Activated CD4-positive, alpha-beta T cell treated with anti-CD3 and anti-CD28 coated beads, Interleukin-2, amount 50 U/mL, for 24 hours (primary cell): ENCODE results near the gene CGREF1.
"Not testable (repeated sequence)": the region's sequence is repeated elsewhere in the genome, so short reads cannot be mapped to it uniquely, and the experiment has no call there.

Experiments
- DNase-seq, 2 donors: peaks; one replicate each; pipeline ENCODE4 v3.0.0-alpha.2; 2020; ENCODE audit warnings: low read depth in 1 of 2, low spot score in 1 of 2

CGREF1 gene

DNA sequence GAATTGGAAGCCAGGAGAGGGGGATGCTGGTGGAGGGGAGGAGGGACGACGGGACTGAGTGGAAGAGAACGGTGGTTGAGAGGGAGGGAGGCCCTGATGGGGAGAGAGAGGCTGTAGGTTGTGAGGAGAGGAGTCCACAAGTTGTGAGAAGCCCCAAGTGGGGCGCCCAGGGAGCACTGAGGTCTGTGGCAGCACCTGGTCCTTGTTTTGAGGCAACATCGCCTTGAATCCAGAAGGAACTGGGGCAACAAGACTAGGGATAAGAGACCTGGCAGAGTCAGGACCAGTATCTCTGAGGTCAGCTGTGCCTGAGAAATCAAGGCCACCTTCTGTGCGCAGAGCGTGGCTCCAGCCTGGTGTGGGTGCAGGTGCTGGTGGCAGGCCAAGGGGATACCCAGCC is 19.2 kb upstream of the CGREF1 start:
- DNase-seq: no peak

DNA sequence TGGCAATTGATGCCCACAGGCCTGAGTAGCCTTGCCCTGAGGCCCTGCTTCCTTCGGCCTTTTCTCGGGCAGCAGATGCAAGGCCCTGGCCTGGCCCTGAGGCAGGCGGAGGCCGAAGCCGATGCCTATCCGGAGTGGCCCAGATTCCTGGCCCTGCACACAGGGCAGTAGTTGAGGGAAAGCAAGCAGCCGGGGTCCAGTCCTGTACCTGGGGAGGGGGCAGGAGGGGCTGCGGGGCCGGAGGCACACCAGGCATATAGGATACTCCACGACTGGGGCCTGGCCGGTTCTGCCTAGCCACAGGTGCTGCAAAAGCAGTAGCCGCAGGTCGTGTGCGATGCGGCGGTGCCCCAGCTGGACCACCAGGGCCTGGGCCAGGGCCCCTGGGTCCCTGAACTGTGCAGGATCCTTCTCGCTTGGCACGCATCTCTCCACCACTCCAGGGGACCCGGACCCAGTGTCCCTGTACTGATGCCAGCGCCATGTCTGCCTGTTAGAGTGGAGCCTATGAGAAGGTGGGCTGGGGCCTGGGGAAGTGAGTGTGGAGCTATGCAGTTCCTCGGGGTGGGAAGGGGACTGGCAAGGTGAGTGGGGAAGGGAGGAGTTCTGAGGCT is 18.5 kb upstream of the CGREF1 start:
- no peak for DNase-seq

DNA sequence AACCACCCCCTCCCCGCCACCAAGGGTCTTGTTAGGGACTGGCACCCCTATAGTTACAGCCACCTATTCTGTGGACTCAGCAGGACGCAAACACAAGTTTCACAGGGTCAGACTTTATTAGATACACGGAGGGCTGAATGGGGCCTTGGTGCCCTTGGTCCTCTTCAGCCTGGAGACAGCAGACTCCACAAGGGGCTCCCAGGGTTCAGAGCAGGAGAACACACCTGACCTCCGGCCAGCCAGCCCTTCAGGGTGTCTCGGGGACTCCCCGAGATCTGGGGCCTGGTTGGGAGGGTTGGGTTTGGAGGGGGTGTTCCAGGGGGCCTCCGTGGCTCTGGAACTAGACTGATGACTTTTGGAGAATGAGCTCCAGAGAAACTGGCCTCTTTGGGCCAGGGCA is 17.8 kb upstream of the CGREF1 start:
- no peak for DNase-seq

DNA sequence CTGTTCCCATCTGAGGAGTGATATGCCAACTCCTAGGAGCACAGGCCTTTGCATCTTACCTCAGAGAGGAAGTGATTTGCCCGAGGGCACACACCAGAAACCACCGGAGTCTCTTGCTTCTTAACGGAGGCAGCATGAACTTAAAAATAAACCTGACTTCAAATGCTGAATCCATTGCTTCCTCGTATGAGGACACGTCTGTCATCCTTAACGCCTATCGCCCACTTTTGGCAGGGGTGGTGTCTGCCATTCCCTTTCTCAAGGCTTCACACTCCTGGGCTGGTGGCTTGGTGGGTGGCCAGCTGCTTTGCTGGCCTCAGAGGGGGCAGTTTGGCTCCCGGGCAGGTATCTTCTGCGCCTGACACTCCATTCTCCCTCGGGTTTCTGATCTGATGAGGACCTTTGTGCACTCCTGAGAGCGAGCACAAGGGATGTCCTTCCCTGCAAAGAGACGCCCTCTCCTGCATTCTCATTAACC is 16.6 kb upstream of the CGREF1 start:
- no peak for DNase-seq

DNA sequence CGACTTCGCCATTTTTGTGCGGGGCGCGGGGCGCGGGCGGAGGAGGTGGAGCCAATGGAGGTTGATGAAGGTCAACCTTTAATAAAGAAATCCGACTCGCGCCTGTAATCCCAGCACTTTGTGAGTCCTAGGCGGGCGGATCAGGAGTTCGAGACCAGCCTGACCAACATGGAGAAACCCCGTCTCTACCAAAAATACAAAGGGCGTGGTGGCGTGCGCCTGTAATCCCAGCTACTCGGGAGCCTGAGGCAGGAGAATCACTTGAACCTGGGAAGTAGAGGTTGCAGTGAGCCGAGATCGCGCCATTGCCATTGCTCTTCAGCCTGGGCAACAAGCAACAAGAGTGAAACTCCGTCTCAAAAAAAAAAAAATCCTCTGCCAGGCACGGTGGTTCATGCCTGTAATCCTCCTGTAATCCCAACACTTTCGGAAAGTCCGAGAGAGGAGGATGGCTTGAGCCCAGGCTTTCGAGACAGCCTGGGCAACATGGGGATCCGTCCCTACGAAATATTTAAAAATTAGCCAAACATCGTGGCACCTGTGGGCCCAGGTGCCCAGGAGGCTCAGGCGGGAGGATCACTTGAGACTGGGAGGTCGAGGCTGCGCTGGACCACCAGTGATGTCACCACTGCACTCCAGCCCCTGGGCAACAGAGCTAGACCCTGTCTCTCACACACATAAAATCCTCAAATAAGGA is 16.0 kb upstream of the CGREF1 start:
- DNase-seq: no peak

DNA sequence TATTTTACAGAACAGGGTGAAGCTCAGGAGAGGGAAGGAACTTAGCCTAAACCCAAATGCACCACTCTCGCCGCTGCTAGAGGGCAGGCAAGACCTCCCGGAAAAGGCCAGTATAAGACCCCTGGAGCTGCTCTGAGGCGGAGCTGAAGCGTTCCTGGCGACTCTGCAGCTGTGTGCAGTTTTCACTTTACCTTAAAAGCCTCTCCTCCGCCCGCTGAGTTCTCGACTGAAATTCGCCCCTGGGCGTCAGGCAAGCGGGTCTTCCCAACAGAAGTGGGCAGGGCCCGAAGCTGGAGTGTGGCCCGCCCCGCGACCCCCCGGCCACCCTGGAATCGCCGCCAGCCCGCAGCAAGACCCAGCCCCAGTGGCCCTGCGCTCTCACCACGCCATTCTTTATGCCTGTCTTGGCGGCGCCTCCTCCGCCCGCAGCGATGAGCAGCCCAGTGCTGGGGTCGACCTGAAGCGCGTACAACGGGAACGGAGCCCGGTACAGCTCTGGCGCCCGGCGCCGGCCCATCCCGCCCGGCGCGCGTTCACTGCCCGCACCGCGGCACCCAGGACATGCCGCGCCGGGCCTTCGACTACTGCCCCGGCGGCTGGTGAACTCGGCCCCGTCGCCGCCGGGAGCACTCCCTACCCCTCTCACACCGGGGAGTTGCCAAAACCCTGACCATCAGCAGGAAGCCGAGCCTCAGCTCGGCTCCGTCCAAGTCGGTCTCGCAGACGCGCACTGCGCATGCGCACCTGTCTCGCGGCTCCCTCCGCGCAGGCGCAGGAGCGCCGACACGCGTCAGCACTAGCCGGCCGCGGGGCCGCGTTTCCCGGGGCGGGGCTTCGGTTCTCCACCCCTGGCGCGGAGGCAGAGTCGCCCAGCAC is 15.2 kb upstream of the CGREF1 start, which contains the start of gene PREB:
PREB (minus strand) TSS at position 732 of the 876 bp plus-strand sequence; CDS start at position 517, 215 bp downstream.
- peak; percentile 96 for DNase-seq

DNA sequence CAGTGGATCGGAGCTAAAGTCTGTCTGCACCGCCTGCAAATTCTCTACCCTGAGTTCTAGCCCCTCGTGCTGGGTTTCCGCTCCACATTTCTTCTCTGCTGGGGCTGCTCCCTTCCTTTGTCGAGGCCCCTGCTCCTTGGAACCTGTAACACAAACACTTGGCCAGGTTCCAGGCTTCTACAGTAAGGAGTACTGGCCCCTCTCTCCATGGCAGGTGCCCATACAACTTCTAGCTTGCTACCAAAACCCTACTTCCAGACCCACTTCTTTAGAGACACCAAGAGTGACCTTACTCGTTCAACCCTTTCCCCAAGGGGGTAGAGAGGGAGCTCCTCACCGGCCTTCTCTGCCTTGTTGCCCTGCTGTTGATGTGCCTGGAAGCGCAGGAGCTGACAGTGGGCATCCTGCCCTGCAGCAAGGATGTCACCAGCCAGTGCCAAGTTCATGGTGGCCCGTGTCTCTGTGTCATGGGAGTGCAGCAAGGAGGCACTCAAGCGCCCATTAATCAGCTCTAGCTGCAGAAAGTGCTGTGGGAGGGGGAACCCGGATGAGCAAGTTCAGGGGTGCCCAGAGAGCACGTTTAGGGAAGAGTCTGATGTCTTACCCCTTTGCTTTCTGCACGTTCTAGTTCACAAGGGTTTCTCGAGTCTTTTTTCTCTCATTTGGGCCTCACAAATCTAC is 14.4 kb upstream of the CGREF1 start:
- DNase-seq: peak in 1 of 2 donors; percentile 8

DNA sequence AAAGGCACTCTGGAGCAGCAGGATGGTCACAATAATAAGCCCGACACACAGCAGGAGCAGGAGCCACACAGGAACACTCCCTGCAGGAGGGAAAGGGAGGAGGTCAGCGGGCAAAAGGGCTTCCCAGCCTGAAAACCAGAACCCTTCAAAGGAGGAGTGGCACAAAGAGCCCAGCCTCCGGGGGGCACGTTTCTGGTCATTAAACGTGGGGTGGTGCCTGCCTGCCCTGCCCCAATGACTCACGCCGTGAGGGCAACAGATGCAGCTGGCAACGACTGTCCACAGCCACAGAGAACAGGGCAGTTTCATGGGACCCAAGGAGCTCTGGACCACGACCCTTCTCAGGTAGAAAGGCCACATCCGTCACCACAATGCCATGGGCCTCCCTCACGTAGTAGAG is 12.5 kb upstream of the CGREF1 start:
- no peak for DNase-seq

DNA sequence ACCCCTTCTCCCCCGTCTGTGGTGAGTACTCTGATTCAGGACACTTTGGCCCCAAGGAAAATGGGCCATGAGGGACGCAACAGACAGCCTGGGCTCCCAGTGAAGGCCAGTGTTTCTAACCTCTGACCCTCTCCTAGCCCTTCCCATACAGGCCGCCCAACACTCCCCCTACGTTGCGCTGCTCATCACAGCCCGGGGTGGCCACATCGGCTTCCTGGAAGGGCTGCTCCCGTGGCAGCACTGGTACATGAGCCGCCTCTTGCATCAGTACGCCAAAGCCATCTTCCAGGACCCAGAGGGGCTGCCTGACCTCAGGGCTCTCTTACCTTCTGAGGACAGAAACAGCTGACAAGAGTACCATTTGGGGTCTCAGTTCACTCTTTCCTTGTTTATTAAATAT is 11.5 kb upstream of the CGREF1 start:
- no peak for DNase-seq

DNA sequence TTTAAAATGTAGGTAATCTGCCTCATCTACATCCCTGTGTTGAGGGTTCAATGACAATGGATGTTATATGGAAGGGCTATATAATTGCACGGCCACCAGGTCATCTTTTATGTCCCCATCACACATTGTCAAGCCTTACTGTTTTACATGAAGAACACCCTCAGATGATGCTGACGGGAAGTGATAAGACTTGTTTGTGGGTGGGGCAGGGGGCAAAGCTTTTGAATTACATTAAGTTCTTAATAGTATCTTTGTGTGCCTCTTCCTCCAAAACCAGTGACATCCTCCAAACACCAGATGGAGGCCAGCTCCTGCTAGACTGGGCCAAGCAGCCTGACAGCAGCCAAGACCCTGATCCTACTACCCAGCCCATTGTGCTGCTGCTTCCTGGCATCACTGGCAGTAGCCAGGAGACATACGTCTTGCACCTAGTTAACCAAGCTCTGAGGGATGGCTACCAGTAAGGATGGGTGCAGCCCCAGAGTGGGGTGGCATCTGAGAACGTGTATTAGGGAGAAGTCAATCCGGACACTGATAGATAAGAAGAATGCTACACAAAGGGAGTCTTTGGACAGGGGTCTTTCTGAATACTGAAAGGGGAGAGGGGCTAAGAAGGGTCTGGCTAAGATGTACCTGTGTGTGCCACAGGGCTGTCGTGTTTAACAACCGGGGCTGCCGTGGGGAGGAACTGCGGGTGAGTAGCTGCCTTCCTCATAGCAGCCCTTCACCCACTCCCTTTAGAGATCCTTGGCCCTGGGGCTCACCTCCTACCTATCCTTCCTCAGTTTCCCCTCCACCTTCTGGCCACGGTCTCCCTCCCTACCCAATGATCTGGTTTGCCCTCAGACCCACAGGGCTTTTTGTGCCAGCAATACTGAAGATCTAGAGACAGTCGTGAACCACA is 10.0 kb upstream of the CGREF1 start:
- no peak for DNase-seq

DNA sequence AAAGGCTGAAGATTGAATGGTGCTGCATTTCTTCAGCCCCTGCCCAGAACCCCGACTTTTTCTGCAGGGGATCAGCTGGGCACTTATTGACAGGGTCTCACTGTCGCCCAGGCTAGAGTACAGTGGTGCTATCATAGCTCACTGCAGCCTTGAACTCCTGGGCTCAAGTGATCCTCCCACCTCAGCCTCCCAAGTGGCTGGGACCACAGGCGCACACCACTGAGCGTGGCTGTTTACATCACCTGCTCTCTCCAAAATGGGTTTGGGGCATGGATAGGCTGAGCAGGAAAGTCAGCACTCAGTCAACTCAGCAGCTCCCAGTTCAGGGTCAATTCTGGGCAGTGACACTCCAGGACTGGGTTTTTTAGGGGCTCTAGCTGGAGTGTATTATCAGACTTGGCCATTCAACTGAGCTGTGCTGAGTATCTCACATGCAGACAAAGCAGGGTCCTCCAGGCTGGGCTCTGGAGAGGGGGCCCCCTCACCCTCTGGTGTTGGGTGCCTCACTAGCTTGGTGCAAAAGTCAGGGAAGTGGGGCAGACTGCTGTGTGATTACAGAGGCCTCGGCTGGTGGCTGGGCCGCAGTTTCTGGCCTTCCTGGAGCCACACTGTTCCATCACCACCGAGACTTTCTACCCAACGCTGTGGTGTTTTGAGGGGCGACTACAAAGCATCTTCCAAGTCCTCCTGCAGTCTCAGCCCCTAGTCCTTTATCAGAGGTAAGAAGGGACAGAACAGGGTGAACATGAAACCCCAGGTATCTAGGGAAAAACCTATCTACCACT is 9.1 kb upstream of the CGREF1 start:
- DNase-seq: no peak

DNA sequence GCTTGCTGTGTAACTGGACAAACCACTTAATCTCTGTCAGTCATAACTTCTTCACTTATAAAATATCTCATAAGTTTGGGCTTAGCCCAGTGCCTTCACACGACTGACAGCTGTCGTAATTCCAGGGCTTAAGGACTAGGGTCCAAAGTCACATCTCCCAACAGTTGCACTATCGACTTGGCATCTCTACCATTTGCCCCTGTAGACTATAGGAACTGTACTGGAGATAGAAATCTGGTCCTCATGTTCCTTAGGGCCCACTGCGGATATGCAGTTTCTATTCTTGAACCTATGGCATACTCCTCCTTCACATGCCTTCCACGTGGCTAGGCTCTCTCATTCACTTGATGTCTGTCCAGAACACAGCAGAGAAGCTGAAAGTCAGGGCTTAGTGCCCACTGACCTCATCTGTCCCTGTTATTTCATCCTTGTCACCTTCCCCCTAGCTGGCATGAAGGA is 7.4 kb upstream of the CGREF1 start:
- DNase-seq: no peak

DNA sequence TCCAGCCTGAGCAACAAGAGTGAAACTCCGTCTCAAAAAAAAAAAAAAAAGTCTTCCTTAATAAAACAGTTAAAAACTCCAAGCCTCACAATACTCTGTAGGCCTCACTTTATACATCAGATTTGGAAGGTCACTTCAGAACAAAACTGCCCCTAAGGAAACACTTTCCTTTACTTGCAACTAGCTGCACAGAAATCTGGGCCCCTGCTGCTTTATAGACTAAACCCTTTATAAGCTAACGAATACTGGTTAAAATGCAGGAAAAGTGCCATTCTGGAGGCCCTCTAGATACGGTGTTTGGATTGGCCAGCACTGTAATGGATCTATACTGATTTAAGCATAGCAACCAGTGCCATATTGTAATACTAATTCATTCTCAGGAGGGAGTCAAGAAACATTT is 6.2 kb upstream of the CGREF1 start:
- DNase-seq: no peak

DNA sequence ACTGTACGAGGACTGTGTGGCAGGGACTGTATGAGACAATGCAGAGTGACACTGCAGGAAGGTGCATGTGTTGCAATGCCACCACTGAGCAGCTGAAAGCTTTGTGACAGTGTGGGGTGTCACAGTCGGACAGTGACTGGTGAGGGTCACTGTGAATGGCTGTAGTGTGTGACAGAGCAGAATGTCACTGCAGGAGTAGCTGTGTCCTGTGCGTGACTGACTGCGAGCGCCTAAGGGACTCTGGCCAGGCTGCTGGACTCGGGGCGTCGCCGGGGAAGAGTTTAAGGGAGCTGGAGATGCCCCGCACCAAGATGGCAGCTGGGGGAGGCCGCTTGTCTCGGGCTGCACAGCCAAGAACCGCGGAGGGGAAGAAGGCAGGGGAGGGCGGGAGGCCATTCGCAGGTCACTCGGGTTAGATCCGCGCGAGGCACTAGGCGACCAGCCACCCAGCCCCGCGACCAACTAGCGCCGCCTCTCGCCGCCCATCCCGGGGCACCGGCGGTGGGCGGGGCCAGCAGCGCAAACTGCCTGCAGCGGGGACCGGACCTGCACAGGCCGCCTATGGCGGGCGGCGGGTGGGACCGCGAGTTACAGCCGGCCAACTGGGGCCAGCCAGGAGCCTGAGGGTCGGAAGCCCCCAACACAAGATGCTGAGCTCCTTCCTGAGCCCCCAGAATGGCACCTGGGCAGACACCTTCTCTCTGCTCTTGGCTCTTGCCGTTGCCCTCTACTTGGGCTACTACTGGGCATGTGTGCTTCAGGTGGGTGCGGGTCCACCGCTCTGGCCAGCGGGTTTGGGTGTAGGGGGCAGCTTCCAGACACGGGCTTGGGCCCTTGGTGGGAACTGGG is 4.6 kb upstream of the CGREF1 start, which contains the start of gene ABHD1:
ABHD1 (plus strand) TSS at position 514 of the 849 bp plus-strand sequence; CDS start at position 648, 134 bp downstream.
- peak; percentile 16 to 23 for DNase-seq

DNA sequence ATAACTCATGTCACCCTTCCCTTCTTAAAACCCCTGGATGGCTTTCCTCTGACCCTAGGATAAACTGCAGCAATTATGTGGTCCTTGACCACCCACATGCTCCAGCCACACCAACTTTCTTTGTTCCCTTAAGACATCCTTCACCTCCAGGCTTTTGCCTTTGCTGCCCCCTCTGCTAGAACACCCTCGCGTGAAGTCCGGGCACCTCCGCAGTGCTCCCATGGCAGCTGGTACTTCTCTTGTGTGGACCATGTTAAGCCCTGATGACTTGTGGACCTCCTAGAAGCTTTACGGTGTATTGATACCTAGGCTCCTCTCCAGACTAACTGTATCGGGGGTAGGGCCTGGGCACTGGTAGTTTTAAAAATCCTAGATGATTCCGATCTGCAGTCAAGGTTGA is 3.9 kb upstream of the CGREF1 start:
- DNase-seq: no peak

DNA sequence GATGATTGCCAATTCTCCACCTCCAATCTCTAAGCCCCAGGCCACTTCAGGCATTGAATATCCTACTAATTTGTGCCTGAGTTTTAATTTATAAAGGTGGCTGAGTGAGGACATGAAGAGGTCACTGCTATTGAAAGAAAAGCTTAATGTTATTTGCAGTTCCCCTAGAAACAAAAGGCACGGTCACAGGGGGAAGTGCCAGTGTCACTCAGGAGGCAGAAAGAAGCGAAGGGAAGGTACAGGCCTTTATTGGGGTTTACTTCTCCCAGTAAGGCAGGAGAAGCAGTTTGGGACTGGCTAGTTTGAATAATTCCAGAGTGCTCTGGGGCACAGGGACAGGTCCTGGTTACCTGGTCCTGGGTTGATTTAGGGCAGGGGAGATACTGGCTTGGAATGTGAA is 3.0 kb upstream of the CGREF1 start:
- no peak for DNase-seq

DNA sequence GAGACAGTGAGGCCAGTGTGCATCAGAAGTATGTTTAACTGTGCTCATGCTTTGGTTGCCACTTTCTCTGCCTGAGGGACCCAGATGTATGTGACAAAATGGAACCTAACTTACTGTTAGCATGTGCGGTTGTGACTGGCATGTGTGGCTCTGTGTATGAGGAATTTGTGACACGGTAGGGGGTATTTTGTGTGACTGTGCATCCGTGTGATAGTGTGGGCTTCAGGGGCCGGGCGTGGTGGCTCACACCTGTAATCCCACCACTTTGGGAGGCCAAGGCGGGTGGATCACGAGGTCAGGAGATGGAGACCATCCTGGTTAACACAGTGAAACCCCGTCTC is 372 bp upstream of the CGREF1 start:
- not testable (repeated sequence) for DNase-seq

DNA sequence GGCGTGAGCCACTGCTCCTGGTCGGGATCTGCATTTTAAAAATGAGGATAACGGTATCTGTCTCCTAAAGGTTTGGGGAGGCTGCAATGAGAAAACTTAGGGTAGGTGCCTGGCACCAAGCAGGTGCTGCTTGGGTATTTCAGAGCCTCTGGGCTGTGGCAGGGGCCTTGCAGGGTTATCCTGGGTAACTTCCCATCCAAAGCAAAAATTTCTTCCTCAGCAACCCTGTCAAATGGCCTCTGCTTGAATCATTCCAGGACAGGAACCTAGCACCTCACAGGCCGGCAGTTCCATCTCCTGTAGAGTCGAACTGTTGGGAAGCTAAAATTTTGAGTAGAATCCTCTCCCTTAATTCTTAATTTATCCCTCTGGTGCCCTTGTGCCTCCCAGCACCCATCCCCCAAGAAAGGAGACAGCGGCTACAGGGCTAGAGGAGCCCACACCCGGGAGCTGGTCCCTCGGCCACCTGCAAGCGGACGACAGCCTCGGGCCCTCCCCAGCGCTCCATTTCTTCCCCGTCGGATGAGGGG is 868 bp downstream of the CGREF1 start:
- no peak for DNase-seq
